ENCODE measurements around the gene SYT1. TPM values are rescaled to one million over a fixed set of nuclear protein-coding genes. Genes with fewer than 3 reads are reported as not detected.

The SYT1 gene
- total and polyA plus RNA-seq, 2 of the 4 experiments (the other 2 are of a cell fraction): 2.8 to 3.0 TPM

DNA sequence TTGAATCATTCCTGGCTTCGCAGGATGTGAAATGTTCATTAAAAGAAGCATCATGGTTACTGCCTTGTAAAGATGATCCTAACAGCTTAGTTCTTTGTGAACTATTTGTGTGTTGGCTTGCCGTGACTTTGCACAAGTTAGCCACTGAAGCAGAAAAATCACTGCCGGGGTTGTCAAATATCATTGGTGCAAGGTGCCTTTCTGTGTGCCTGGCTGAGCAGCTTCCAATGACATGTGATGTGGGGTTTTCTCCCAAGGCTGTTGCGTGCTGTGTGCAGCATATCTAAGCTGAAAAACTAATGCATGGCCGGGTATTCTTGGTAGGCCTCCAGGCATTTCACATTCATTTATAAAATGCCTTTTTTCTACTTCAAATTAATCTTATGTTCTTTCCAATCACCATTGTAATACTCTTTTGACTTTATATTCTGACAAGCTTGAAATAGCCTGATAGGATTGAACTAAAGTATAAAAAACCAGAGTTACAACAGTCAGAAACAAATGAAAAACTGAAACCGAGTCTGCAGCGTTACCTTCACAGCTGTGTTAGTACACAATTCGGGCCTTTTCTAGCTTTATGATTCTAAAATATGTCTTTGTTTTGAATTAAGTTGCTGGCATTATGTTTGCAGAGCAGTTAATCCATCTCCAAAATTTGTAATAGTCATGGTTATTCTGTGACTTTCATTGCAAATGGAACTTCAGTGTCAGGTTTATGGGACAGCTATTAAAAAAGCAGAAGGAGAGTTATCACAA is 222.1 kb downstream of the SYT1 start:
- H2BK15ac ChIP-seq (ENCODE audit: low read depth, low read length): no peak overlapping the region
- H2AFZ ChIP-seq (replicated peaks; ENCODE audit: low read length, poor library complexity): no peak overlapping the region
- H3K36me3 ChIP-seq (ENCODE audit: control insufficient read depth, insufficient read depth, low read length): no peaks in the 10 kb centered on the region
- TF ChIP-seq RAD21 (IDR thresholded peaks at IDR 0.05; ENCODE audit: low read length) (no peak), SMC3 (IDR thresholded peaks at IDR 0.05; ENCODE audit: low read depth, low read length) (no peak), POLR2A (IDR thresholded peaks at IDR 0.05; ENCODE audit: low read depth, low read length) (no peak), ELK1 (IDR thresholded peaks at IDR 0.05; ENCODE audit: borderline replicate concordance, low read depth, low read length) (no peak), MXI1 (IDR thresholded peaks at IDR 0.05; ENCODE audit: borderline replicate concordance, low read depth, low read length) (no peak), CEBPB (IDR thresholded peaks at IDR 0.05; ENCODE audit: low read depth, low read length) (no peak), RCOR1 (IDR thresholded peaks at IDR 0.05; ENCODE audit: insufficient replicate concordance, low read length) (no peak)
- TF ChIP-seq, protein P1, sequence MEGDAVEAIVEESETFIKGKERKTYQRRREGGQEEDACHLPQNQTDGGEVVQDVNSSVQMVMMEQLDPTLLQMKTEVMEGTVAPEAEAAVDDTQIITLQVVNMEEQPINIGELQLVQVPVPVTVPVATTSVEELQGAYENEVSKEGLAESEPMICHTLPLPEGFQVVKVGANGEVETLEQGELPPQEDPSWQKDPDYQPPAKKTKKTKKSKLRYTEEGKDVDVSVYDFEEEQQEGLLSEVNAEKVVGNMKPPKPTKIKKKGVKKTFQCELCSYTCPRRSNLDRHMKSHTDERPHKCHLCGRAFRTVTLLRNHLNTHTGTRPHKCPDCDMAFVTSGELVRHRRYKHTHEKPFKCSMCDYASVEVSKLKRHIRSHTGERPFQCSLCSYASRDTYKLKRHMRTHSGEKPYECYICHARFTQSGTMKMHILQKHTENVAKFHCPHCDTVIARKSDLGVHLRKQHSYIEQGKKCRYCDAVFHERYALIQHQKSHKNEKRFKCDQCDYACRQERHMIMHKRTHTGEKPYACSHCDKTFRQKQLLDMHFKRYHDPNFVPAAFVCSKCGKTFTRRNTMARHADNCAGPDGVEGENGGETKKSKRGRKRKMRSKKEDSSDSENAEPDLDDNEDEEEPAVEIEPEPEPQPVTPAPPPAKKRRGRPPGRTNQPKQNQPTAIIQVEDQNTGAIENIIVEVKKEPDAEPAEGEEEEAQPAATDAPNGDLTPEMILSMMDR (conservative IDR thresholded peaks at IDR 0.05; ENCODE audit: low read depth, low read length): no peak
- no peak overlapping the region for H3K23ac ChIP-seq (ENCODE audit: low read depth, low read length)
- no peaks in the 10 kb centered on the region for H3K79me1 ChIP-seq (ENCODE audit: low read depth in 1 of 2, low read length in 2 of 2)
- H3K9ac ChIP-seq (ENCODE audit: low read depth, low read length): no peak overlapping the region
- H3K56ac ChIP-seq (ENCODE audit: extremely low read depth, insufficient read depth, low read length): no peak overlapping the region
- H4K5ac ChIP-seq (ENCODE audit: low read depth, low read length): no peak overlapping the region
- no peaks in the 10 kb centered on the region for H3K9me1 ChIP-seq (ENCODE audit: insufficient read depth, low read length)
- in situ Hi-C loops (cut with MboI; ENCODE audit: low sequenced_read_pairs) (no loop called here), dilution Hi-C loops (cut with HindIII; ENCODE audit: low sequenced_read_pairs, unreplicated experiment) (no loop called here), intact Hi-C loops (cut with micrococcal nuclease) (no loop called here)
- ChIA-PET CTCF (no interaction called here), POLR2A (ENCODE audit: unreplicated experiment) (no interaction called here)
- H3K4ac ChIP-seq (ENCODE audit: low read depth, low read length): no peak overlapping the region
- no peak overlapping the region for H3K18ac ChIP-seq (ENCODE audit: low read depth, low read length)
- no peak for ATAC-seq (ENCODE audit: low read depth)
- H3K4me2 ChIP-seq (ENCODE audit: low read depth, low read length): no peak overlapping the region
- H3K4me3 ChIP-seq (ENCODE audit: insufficient read depth, low read depth, low read length): no peak overlapping the region
- H2BK5ac ChIP-seq (ENCODE audit: low read depth, low read length, poor library complexity, severe bottlenecking): no peak overlapping the region
- H2BK20ac ChIP-seq (ENCODE audit: low read depth, low read length): no peak overlapping the region
- DNase-seq: no peak
- H4K91ac ChIP-seq (ENCODE audit: insufficient read depth, low read depth, low read length): no peak overlapping the region
- no peaks in the 10 kb centered on the region for H3K27me3 ChIP-seq (ENCODE audit: control insufficient read depth, insufficient read depth, low read length)
- H4K8ac ChIP-seq (ENCODE audit: low read depth in 2 of 2, low read length in 2 of 2): no peak overlapping the region
- no peak overlapping the region for H2AK5ac ChIP-seq (ENCODE audit: low read depth, low read length)
- H3K4me1 ChIP-seq (ENCODE audit: control insufficient read depth, insufficient read depth, low read length): no peaks in the 10 kb centered on the region
- WGBS, 2 experiments (ENCODE audit: extremely low coverage in 2 of 2, insufficient read length in 1 of 2): 88% methylated on average over 1 of the region's 8 CpGs; no CpG with 5 or more reads in 1 of the 2 experiments
- no peak overlapping the region for H3K27ac ChIP-seq (ENCODE audit: insufficient read depth, low read length)
- H2AK9ac ChIP-seq (replicated peaks; ENCODE audit: low read depth, low read length, poor library complexity): no peak overlapping the region
- no TSS peak for BruUV-seq (replicated peaks)
- H3K9me3 ChIP-seq (ENCODE audit: control insufficient read depth, insufficient read depth, low read length): no peaks in the 10 kb centered on the region
- no peaks in the 10 kb centered on the region for H4K20me1 ChIP-seq (ENCODE audit: insufficient read depth, low read length)
- H3K14ac ChIP-seq (replicated peaks; ENCODE audit: low read depth, low read length): no peak overlapping the region
- no peak overlapping the region for H2BK120ac ChIP-seq (ENCODE audit: low read depth, low read length)
